ENCODE data around the gene FBXW9. TPM values are rescaled to one million over a fixed set of nuclear protein-coding genes. Genes with fewer than 3 reads are reported as not detected.

FBXW9 gene
- total and polyA plus RNA-seq, 2 of the 13 experiments (the other 11 are each of a cell fraction or from before 2014, with no cell fraction given): 5.7 to 6.1 TPM

GRCh38 chr19:12669270-12670158, 26.9 kb downstream of the FBXW9 start (continued):
- TF ChIP-seq JDP2 (CRISPR knock-in tag; IDR thresholded peaks at IDR 0.05; ENCODE audit: borderline replicate concordance) (no peak), HMGXB4 (CRISPR knock-in tag; IDR thresholded peaks at IDR 0.05; ENCODE audit: borderline replicate concordance in 1 of 2, low read depth in 1 of 2) (peak; percentile 47 to 55; a peak in 3 of 4 replicates), ZBTB44 (CRISPR knock-in tag; IDR thresholded peaks at IDR 0.05) (no peak), MXD4 (CRISPR knock-in tag; IDR thresholded peaks at IDR 0.05) (peak; percentile 81; the same call in 1 of the 2 replicates), FOXC1 (CRISPR knock-in tag; IDR thresholded peaks at IDR 0.05; ENCODE audit: borderline replicate concordance) (peak; percentile 87; the same call in 1 of the 2 replicates), EED (CRISPR knock-in tag; IDR thresholded peaks at IDR 0.05) (0 out of 2 replicates have a peak, but pooled peaks have one; percentile 32), CEBPG (CRISPR knock-in tag; IDR thresholded peaks at IDR 0.05) (no peak), GABPA (IDR thresholded peaks at IDR 0.05; ENCODE audit: low read depth, low read length) (peak; percentile 94), GABPA (CRISPR knock-in tag; IDR thresholded peaks at IDR 0.05; ENCODE audit: low read depth) (peak; percentile 98), ZNF83 (CRISPR knock-in tag; IDR thresholded peaks at IDR 0.05; ENCODE audit: borderline replicate concordance) (no peak), BRD4 (CRISPR knock-in tag; IDR thresholded peaks at IDR 0.05) (no peak), CCDC6 (CRISPR knock-in tag; IDR thresholded peaks at IDR 0.05) (peak; percentile 51; the same call in 1 of the 2 replicates), ZBTB42 (CRISPR knock-in tag; IDR thresholded peaks at IDR 0.05) (no peak), MAFF (IDR thresholded peaks at IDR 0.05; ENCODE audit: low read depth, low read length) (no peak), ZFP91 (CRISPR knock-in tag; IDR thresholded peaks at IDR 0.05; ENCODE audit: borderline replicate concordance) (peak; percentile 42; the same call in 1 of the 2 replicates), ZFP82 (CRISPR knock-in tag; IDR thresholded peaks at IDR 0.05; ENCODE audit: borderline replicate concordance) (0 out of 2 replicates have a peak, but pooled peaks have one; percentile 54), KLF12 (CRISPR knock-in tag; IDR thresholded peaks at IDR 0.05; ENCODE audit: borderline replicate concordance) (0 out of 2 replicates have a peak, but pooled peaks have one; percentile 78), U2AF1 (optimal IDR thresholded peaks at IDR 0.05; ENCODE audit: low read depth, low read length) (peak; percentile 33), TBX2 (CRISPR knock-in tag; IDR thresholded peaks at IDR 0.05; ENCODE audit: borderline replicate concordance) (peak; percentile 57), KDM4B (CRISPR knock-in tag; IDR thresholded peaks at IDR 0.05) (peak; percentile 21; the same call in 1 of the 2 replicates), CC2D1A (CRISPR knock-in tag; IDR thresholded peaks at IDR 0.05) (0 out of 2 replicates have a peak, but pooled peaks have one; percentile 46)
- TF ChIP-seq, protein P1, sequence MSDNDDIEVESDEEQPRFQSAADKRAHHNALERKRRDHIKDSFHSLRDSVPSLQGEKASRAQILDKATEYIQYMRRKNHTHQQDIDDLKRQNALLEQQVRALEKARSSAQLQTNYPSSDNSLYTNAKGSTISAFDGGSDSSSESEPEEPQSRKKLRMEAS (IDR thresholded peaks at IDR 0.05): peak; percentile 71
- TF ChIP-seq, protein P2, sequence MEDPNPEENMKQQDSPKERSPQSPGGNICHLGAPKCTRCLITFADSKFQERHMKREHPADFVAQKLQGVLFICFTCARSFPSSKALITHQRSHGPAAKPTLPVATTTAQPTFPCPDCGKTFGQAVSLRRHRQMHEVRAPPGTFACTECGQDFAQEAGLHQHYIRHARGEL (CRISPR knock-in tag; IDR thresholded peaks at IDR 0.05): 0 out of 2 replicates have a peak, but pooled peaks have one; percentile 44
